Gastroesophageal sphincter (tissue), 4 donors: Measurements from ENCODE around the gene SIGMAR1. TPM values are rescaled to one million over a fixed set of nuclear protein-coding genes. Genes with fewer than 3 reads are reported as not detected.

ENCODE experiments used
- ATAC-seq: fragments of 150-250 bp; one replicate; pipeline ENCODE4 v1.9.1; 2016; ENCODE audit warnings: mild to moderate bottlenecking, moderate library complexity
- H3K27ac ChIP-seq, 4 donors: fragments of 200-600 bp; sonication (generic) in 3 of 4; 1 replicate in 3 of 4; 2 replicates in 1 of 4; pipeline ENCODE4 v1.5.1; 2016 to 2019
- H3K27me3 ChIP-seq: fragments of 200-600 bp; sonication (generic); one replicate; pipeline ENCODE4 v1.5.1; 2019
- H3K36me3 ChIP-seq, 2 donors: fragments of 200-600 bp; sonication (generic); one replicate each; pipeline ENCODE4 v1.5.1; 2019; ENCODE audit warnings: control low read depth in 1 of 2
- H3K4me1 ChIP-seq, 3 donors: fragments of 200-600 bp; sonication (generic); 1 replicate in 2 of 3; 2 replicates in 1 of 3; pipeline ENCODE4 v1.5.1; 2016 to 2019; ENCODE audit warnings: control low read depth in 2 of 3
- H3K4me3 ChIP-seq, 2 donors: fragments of 200-600 bp; sonication (generic); one replicate each; pipeline ENCODE4 v1.5.1; 2019; ENCODE audit warnings: mild to moderate bottlenecking in 1 of 2, moderate library complexity in 1 of 2
- H3K9me3 ChIP-seq, 3 donors: fragments of 200-600 bp; sonication (generic); one replicate each; pipeline ENCODE4 v1.5.1; 2017 to 2019; ENCODE audit warnings: control low read depth in 2 of 3
- EP300 ChIP-seq: sonication (generic); formaldehyde crosslinking; IDR thresholded peaks from one replicate; pipeline ENCODE4 v1.6.1; 2017; ENCODE audit warnings: antibody characterized with exemption, mild to moderate bottlenecking
- POLR2A ChIP-seq, 2 donors: fragments of 450-650 bp; IDR thresholded peaks; one replicate each; pipeline ENCODE4 v1.6.1; 2017; ENCODE audit warnings: antibody characterized with exemption in 2 of 2, mild to moderate bottlenecking in 2 of 2, moderate library complexity in 1 of 2
- POLR2AphosphoS5 ChIP-seq: sonication (generic); formaldehyde crosslinking; IDR thresholded peaks from one replicate; pipeline ENCODE4 v1.6.1; 2017; ENCODE audit warnings: antibody characterized with exemption
- WGBS, 2 donors: methylation state at CpG; one replicate each; pipeline ENCODE4 v1.1.5; 2018; ENCODE audit warnings: low coverage in 1 of 2; 5-methylcytosine and 5-hydroxymethylcytosine counted together
- total RNA-seq, 4 donors: library from RNA; depleted of rRNA; stranded (reverse); fragments of >200 nt; gene quantifications; one replicate each; pipeline ENCODE4 v1.1.0, GENCODE V29; 2016
- TF ChIP-seq, protein P1 (sequence below), 4 experiments: fragments of 200-600 bp in 2 of 4; fragments of 450-650 bp in 2 of 4; sonication (generic) in 1 of 4; IDR thresholded peaks; one replicate each; pipeline ENCODE4 v1.5.1; 2017 to 2019; ENCODE audit warnings: antibody characterized with exemption in 4 of 4, mild to moderate bottlenecking in 2 of 4, moderate library complexity in 2 of 4

Gene SIGMAR1
- total RNA-seq, 4 donors from 2014 or later: 58.2 to 152 (median 87.8) TPM

DNA sequence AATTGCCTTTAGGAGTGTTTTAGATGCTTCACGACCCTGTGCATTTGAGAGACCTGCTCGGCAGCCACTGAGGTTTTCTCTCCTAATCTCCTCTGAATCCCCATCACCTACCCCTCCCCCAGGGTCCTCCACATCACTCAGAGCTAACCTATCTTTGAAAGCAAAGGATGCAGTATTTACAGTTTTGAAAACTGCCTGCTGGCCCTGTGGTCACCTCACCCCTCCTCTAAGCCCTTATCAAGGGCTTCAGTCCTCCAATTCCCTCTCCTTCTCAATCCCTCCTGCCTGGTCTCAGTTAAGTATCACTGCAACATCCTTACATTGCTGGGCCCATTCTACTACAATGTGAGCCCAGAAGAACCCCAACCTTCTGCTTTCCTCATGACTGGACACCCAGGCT lies 30.3 kb downstream of the SIGMAR1 start:
- no peak overlapping the region for H3K27ac ChIP-seq
- H3K4me1 ChIP-seq: peaks cover 0 to 21% (median 8%) of the 10 kb centered on the region in 3 donors
- no peaks in the 10 kb centered on the region for H3K36me3 ChIP-seq
- H3K27me3 ChIP-seq: no peaks in the 10 kb centered on the region
- no peaks in the 10 kb centered on the region for H3K9me3 ChIP-seq
- no peak for TF ChIP-seq POLR2A (IDR thresholded peaks at IDR 0.05)
- no peak for TF ChIP-seq EP300
- TF ChIP-seq, protein P1, sequence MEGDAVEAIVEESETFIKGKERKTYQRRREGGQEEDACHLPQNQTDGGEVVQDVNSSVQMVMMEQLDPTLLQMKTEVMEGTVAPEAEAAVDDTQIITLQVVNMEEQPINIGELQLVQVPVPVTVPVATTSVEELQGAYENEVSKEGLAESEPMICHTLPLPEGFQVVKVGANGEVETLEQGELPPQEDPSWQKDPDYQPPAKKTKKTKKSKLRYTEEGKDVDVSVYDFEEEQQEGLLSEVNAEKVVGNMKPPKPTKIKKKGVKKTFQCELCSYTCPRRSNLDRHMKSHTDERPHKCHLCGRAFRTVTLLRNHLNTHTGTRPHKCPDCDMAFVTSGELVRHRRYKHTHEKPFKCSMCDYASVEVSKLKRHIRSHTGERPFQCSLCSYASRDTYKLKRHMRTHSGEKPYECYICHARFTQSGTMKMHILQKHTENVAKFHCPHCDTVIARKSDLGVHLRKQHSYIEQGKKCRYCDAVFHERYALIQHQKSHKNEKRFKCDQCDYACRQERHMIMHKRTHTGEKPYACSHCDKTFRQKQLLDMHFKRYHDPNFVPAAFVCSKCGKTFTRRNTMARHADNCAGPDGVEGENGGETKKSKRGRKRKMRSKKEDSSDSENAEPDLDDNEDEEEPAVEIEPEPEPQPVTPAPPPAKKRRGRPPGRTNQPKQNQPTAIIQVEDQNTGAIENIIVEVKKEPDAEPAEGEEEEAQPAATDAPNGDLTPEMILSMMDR (IDR thresholded peaks at IDR 0.05): no peak
- TF ChIP-seq POLR2AphosphoS5: no peak
- WGBS, 2 donors: 56 to 71% methylated on average over 1 to 2 of the region's 2 CpGs
- ATAC-seq: no peak
- H3K4me3 ChIP-seq: no peak overlapping the region

GRCh38 chr9:34606905-34607304 lies 30.7 kb downstream of the SIGMAR1 start:
- Histone ChIP-seq H3K4me1 (peaks cover 0 to 19% (median 8%) of the 10 kb centered on the region in 3 donors), H3K36me3 (no peaks in the 10 kb centered on the region), H3K4me3 (no peak overlapping the region), H3K27ac (no peak overlapping the region), H3K9me3 (no peaks in the 10 kb centered on the region), H3K27me3 (no peaks in the 10 kb centered on the region)
- ATAC-seq: no peak
- TF ChIP-seq POLR2AphosphoS5 (no peak), EP300 (no peak), POLR2A (IDR thresholded peaks at IDR 0.05) (no peak)
- TF ChIP-seq, protein P1 (IDR thresholded peaks at IDR 0.05): no peak
- 82% methylated on average over 3 of the region's 3 CpGs; no CpG with 5 or more reads in 1 of the 2 donors for WGBS, 2 donors

GRCh38 chr9:34606190-34606589 lies 31.4 kb downstream of the SIGMAR1 start:
- TF ChIP-seq POLR2A (IDR thresholded peaks at IDR 0.05): no peak
- TF ChIP-seq, protein P1 (IDR thresholded peaks at IDR 0.05): no peak
- TF ChIP-seq EP300: no peak
- TF ChIP-seq POLR2AphosphoS5: no peak
- Histone ChIP-seq H3K4me3 (no peak overlapping the region), H3K9me3 (no peaks in the 10 kb centered on the region), H3K4me1 (peaks cover 0 to 12% (median 5%) of the 10 kb centered on the region in 3 donors), H3K27me3 (no peaks in the 10 kb centered on the region), H3K36me3 (no peaks in the 10 kb centered on the region), H3K27ac (no peak overlapping the region)
- ATAC-seq: no peak

DNA sequence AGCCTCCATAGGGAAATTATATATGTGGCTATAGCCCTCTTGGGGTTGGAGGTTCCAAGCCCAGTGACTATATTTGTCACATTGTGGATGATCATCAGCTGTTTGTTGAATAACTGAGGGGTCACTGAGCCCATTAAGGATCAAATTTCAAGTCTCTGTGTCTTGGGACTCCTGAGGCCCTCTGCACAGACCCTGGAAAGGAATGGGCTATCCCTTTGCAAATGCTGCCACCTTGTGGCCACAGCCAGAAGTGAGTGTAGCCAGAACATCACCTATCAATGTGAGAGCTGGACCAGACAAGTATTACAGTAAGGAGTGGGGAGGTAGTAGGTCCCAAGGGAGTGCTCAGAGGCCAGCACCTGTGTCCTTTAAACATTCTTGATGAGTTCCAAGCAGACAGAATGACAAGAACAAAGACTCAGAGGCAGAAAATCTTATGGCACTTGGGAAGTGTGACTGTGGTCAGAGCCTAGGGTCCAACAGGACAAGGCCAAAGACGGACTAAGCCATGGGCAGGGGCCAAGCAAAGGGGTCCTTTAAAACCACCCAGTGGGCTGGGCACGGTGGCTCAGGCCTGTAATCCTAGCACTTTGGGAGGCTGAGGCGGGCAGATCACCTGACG lies 33.9 kb downstream of the SIGMAR1 start:
- Histone ChIP-seq H3K27me3 (no peaks in the 10 kb centered on the region), H3K4me3 (no peak overlapping the region), H3K4me1 (no peaks in the 10 kb centered on the region), H3K36me3 (no peaks in the 10 kb centered on the region), H3K27ac (no peak overlapping the region), H3K9me3 (no peaks in the 10 kb centered on the region)
- ATAC-seq: peak; percentile 87
- 20 to 46% methylated on average over 2 to 4 of the region's 4 CpGs for WGBS, 2 donors
- TF ChIP-seq, protein P1 (IDR thresholded peaks at IDR 0.05): peak; percentile 88 to 93 (median 91)
- TF ChIP-seq POLR2A (IDR thresholded peaks at IDR 0.05): no peak

GRCh38 chr9:34601937-34602573 lies 35.5 kb downstream of the SIGMAR1 start:
- WGBS, 2 donors: 66 to 90% methylated on average over 3 to 4 of the region's 6 CpGs
- H3K4me3 ChIP-seq: no peak overlapping the region
- no peak overlapping the region for H3K27ac ChIP-seq
- TF ChIP-seq, protein P1 (IDR thresholded peaks at IDR 0.05): no peak
- TF ChIP-seq POLR2A (IDR thresholded peaks at IDR 0.05) (no peak), POLR2AphosphoS5 (no peak), EP300 (no peak)
- H3K36me3 ChIP-seq: no peaks in the 10 kb centered on the region
- H3K9me3 ChIP-seq: no peaks in the 10 kb centered on the region
- no peak for ATAC-seq
- H3K27me3 ChIP-seq: no peaks in the 10 kb centered on the region
- no peaks in the 10 kb centered on the region for H3K4me1 ChIP-seq
